ENCODE results near the gene ZFYVE27. TPM values are rescaled to one million over a fixed set of nuclear protein-coding genes. Genes with fewer than 3 reads are reported as not detected.

ZFYVE27 gene
- total and polyA plus RNA-seq, 2 of the 4 experiments (the other 2 are of a cell fraction) = 13.1 to 22.2 TPM

DNA sequence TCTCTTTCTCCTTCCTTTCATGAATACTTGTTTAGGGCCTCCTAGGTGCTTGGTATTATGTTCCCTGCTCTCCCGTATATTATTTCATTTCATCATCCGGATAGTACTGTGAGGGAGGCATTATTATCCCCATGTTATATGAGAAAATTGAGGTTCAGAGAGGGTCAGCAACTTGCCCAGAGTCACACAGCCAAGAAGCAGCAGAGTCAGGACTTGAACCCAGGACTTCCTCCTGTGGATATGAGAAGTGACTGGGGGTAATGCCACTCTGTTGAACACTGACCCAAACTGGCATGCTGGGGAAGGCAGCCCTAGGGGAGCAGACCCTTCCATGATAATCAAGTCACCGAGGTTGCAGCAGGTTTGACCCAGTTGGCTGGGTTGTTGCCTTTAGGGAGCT is 43.0 kb downstream of the ZFYVE27 start:
- no peaks in the 10 kb centered on the region for H3K4me1 ChIP-seq (ENCODE audit: control insufficient read depth, insufficient read depth, low read length)
- TF ChIP-seq BHLHE40 (IDR thresholded peaks at IDR 0.05; ENCODE audit: low read depth, low read length) = no peak
- CTCF ChIA-PET = no interaction called here

More for the DNA sequence above, 43.0 kb downstream of the ZFYVE27 start:
- dilution Hi-C loops (cut with HindIII; ENCODE audit: low sequenced_read_pairs, unreplicated experiment) (no loop called here), in situ Hi-C loops (cut with MboI; ENCODE audit: low sequenced_read_pairs) (loop anchor here (25.0 kb wide), 1 partner anchor 257 kb away; the partner anchor contains the start of gene CRTAC1), intact Hi-C loops (cut with micrococcal nuclease) (no loop called here)
- Histone ChIP-seq H2AFZ (replicated peaks; ENCODE audit: low read length, poor library complexity) (no peak overlapping the region), H3K23ac (ENCODE audit: low read depth, low read length) (no peak overlapping the region), H3K9me1 (ENCODE audit: insufficient read depth, low read length) (no peaks in the 10 kb centered on the region), H3K4me3 (ENCODE audit: insufficient read depth, low read depth, low read length) (no peak overlapping the region), H3K14ac (replicated peaks; ENCODE audit: low read depth, low read length) (no peak overlapping the region), H2BK5ac (ENCODE audit: low read depth, low read length, poor library complexity, severe bottlenecking) (no peak overlapping the region), H3K18ac (ENCODE audit: low read depth, low read length) (no peak overlapping the region), H3K56ac (ENCODE audit: extremely low read depth, insufficient read depth, low read length) (no peak overlapping the region), H2BK15ac (ENCODE audit: low read depth, low read length) (no peak overlapping the region), H3K27ac (ENCODE audit: insufficient read depth, low read length) (no peak overlapping the region), H2BK120ac (ENCODE audit: low read depth, low read length) (no peak overlapping the region), H4K8ac (ENCODE audit: low read depth in 2 of 2, low read length in 2 of 2) (no peak overlapping the region), H4K20me1 (ENCODE audit: insufficient read depth, low read length) (no peaks in the 10 kb centered on the region), H3K9ac (ENCODE audit: low read depth, low read length) (no peak overlapping the region), H3K79me1 (ENCODE audit: low read depth in 1 of 2, low read length in 2 of 2) (no peaks in the 10 kb centered on the region), H4K91ac (ENCODE audit: insufficient read depth, low read depth, low read length) (no peak overlapping the region), H3K9me3 (ENCODE audit: control insufficient read depth, insufficient read depth, low read length) (no peaks in the 10 kb centered on the region), H3K27me3 (ENCODE audit: control insufficient read depth, insufficient read depth, low read length) (peaks cover 44% of the 10 kb centered on the region), H3K4me2 (ENCODE audit: low read depth, low read length) (no peak overlapping the region), H3K36me3 (ENCODE audit: control insufficient read depth, insufficient read depth, low read length) (no peaks in the 10 kb centered on the region), H2AK5ac (ENCODE audit: low read depth, low read length) (no peak overlapping the region), H4K5ac (ENCODE audit: low read depth, low read length) (no peak overlapping the region), H3K4ac (ENCODE audit: low read depth, low read length) (no peak overlapping the region), H2BK20ac (ENCODE audit: low read depth, low read length) (no peak overlapping the region), H2AK9ac (replicated peaks; ENCODE audit: low read depth, low read length, poor library complexity) (no peak overlapping the region)
- no peak for ATAC-seq (ENCODE audit: low read depth)
- BruUV-seq (replicated peaks) = no TSS peak
- no peak for DNase-seq
- POLR2A ChIA-PET (ENCODE audit: unreplicated experiment) = no interaction called here
- no CpG with 5 or more reads among the region's 3 CpGs for WGBS, 2 experiments (ENCODE audit: extremely low coverage in 2 of 2, insufficient read length in 1 of 2)

Measured in IMR-90 (cell line).